MCF 10A (cell line): ENCODE results near the gene STK17A. TPM values are rescaled to one million over a fixed set of nuclear protein-coding genes. Genes with fewer than 3 reads are reported as not detected.

Experiments
- BruUV-seq: library from RNA; stranded (reverse); fragments of 400-500 nt; replicated peaks from 2 replicates; lab custom pipeline; 2021; lab: Mats Ljungman, UMichigan
- CTCF ChIA-PET: fragments of 300-600 bp; sonication (Branson Sonifier 250); formaldehyde crosslinking; extraction: SDS; loops from one replicate; lab custom pipeline; 2021; ENCODE audit warnings: antibody characterized with exemption, inconsistent platforms; lab: Yijun Ruan, JAX
- POLR2A ChIA-PET: fragments of 300-600, 350-650 bp; sonication (Branson Sonifier 250); formaldehyde crosslinking; extraction: SDS; loops from one replicate; lab custom pipeline; 2020; ENCODE audit warnings: antibody characterized with exemption, inconsistent platforms; lab: Yijun Ruan, JAX
- DNase-seq: peaks from one replicate; pipeline ENCODE4 v3.0.0-alpha.2; 2018; ENCODE audit not compliant: unreplicated experiment
- H3K27ac Mint-ChIP-seq: one replicate; pipeline ENCODE4 v1.8.0; 2022; ENCODE audit warnings: mild to moderate bottlenecking, low read depth, mixed read lengths; ENCODE audit not compliant: unreplicated experiment
- H3K27me3 Mint-ChIP-seq: one replicate; pipeline ENCODE4 v1.8.0; 2022; ENCODE audit warnings: mixed read lengths; ENCODE audit not compliant: insufficient read depth, unreplicated experiment
- H3K36me3 Mint-ChIP-seq: one replicate; pipeline ENCODE4 v1.8.0; 2022; ENCODE audit warnings: mild to moderate bottlenecking, moderate library complexity, mixed read lengths; ENCODE audit not compliant: insufficient read depth, unreplicated experiment
- H3K4me1 Mint-ChIP-seq: one replicate; pipeline ENCODE4 v1.8.0; 2022; ENCODE audit warnings: mixed read lengths; ENCODE audit not compliant: insufficient read depth, unreplicated experiment
- H3K4me3 Mint-ChIP-seq: one replicate; pipeline ENCODE4 v1.8.0; 2022; ENCODE audit warnings: mild to moderate bottlenecking, moderate library complexity, mixed read lengths; ENCODE audit not compliant: unreplicated experiment
- H3K9me3 Mint-ChIP-seq: one replicate; pipeline ENCODE4 v1.8.0; 2022; ENCODE audit warnings: mixed read lengths; ENCODE audit not compliant: unreplicated experiment
- CTCF ChIP-seq: fragments of 200-600 bp; IDR thresholded peaks from one replicate; pipeline ENCODE4 v1.8.0; 2022; ENCODE audit warnings: antibody characterized with exemption, mild to moderate bottlenecking; ENCODE audit not compliant: unreplicated experiment
- intact Hi-C: fragments of 100-400 bp; cut with micrococcal nuclease; formaldehyde crosslinking; loops from 2 replicates; pipeline ENCODE4 v1.14.1; 2022
- total RNA-seq: library from RNA; stranded (reverse); gene quantifications from 2 replicates; pipeline ENCODE4 v1.2.3, GENCODE V29; 2022

STK17A gene
- total RNA-seq, 1 experiment from 2014 or later = 51.6 TPM

- BruUV-seq = no TSS peak
- no peak overlapping the region for H3K27ac Mint-ChIP-seq
These were observed 19.3 kb downstream of the STK17A start for GRCh38 chr7:43602256-43602655.

GRCh38 chr7:43604251-43604650 is 21.3 kb downstream of the STK17A start:
- H3K27me3 Mint-ChIP-seq = no peaks in the 10 kb centered on the region
- H3K36me3 Mint-ChIP-seq = peaks cover 44% of the 10 kb centered on the region
- no peak overlapping the region for H3K4me3 Mint-ChIP-seq
- no peak for DNase-seq
- CTCF ChIA-PET = interaction anchor here (0.9 to 1.6 kb wide), 4 partner anchors 17 to 234 kb away, joined by 3 to 6 read pairs (median 4); partner anchors contain the start of gene STK17A
- POLR2A ChIA-PET = interaction anchor here (0.6 to 1.5 kb wide), 5 partner anchors 12 to 36 kb away, joined by 3 to 4 read pairs (median 3); no protein-coding TSS in a partner anchor
- intact Hi-C loops = no loop called here
- H3K4me1 Mint-ChIP-seq = peaks cover 12% of the 10 kb centered on the region
- peaks cover 11% of the 10 kb centered on the region for H3K9me3 Mint-ChIP-seq
- BruUV-seq = no TSS peak
- no peak overlapping the region for H3K27ac Mint-ChIP-seq
- no peak for TF ChIP-seq CTCF

More at GRCh38 chr7:43602256-43602655, 19.3 kb downstream of the STK17A start:
- CTCF ChIA-PET = interaction anchor here (0.6 to 1.8 kb wide), 4 partner anchors 9 to 902 kb away, joined by 3 to 8 read pairs (median 4); partner anchors contain the start of gene STK17A
- Mint-ChIP-seq H3K27me3 (no peaks in the 10 kb centered on the region), H3K9me3 (peaks cover 11% of the 10 kb centered on the region), H3K4me1 (peaks cover 12% of the 10 kb centered on the region), H3K36me3 (peaks cover 45% of the 10 kb centered on the region), H3K4me3 (no peak overlapping the region)
- DNase-seq = no peak
- TF ChIP-seq CTCF = no peak
- POLR2A ChIA-PET = interaction anchor here (1.0 to 1.7 kb wide), 4 partner anchors 16 to 46 kb away, joined by 3 to 5 read pairs (median 3); partner anchors contain the start of gene STK17A
- intact Hi-C loops = no loop called here

GRCh38 chr7:43609097-43609496 is 26.2 kb downstream of the STK17A start:
- no TSS peak for BruUV-seq
- no peak for TF ChIP-seq CTCF
- Mint-ChIP-seq H3K4me1 (peaks cover 10% of the 10 kb centered on the region), H3K27ac (peak overlapping the region; percentile 36), H3K36me3 (peaks cover 73% of the 10 kb centered on the region), H3K27me3 (no peaks in the 10 kb centered on the region), H3K4me3 (no peak overlapping the region), H3K9me3 (peaks cover 9% of the 10 kb centered on the region)
- ChIA-PET CTCF (interaction anchor here (1.4 kb wide), 1 partner anchor 27 kb away, joined by 4 read pairs; the partner anchor contains the start of gene STK17A), POLR2A (no interaction called here)
- no peak for DNase-seq
- intact Hi-C loops = no loop called here

GRCh38 chr7:43612128-43612527 is 29.2 kb downstream of the STK17A start:
- Mint-ChIP-seq H3K9me3 (no peaks in the 10 kb centered on the region), H3K4me1 (peaks cover 5% of the 10 kb centered on the region), H3K4me3 (no peak overlapping the region), H3K27me3 (no peaks in the 10 kb centered on the region), H3K36me3 (peaks cover 59% of the 10 kb centered on the region), H3K27ac (no peak overlapping the region)
- ChIA-PET CTCF (interaction anchor here (0.7 to 2.8 kb wide), 3 partner anchors 8 to 30 kb away, joined by 3 to 8 read pairs (median 3); partner anchors contain the start of gene STK17A), POLR2A (no interaction called here)
- no peak for TF ChIP-seq CTCF
- no TSS peak for BruUV-seq
- no peak for DNase-seq
- intact Hi-C loops = no loop called here
